Mesenchymal stem cell (in vitro differentiated cells and primary cell): ENCODE data around the gene NAP1L5. TPM values are rescaled to one million over a fixed set of nuclear protein-coding genes. Genes with fewer than 3 reads are reported as not detected.

Source experiments
- DNase-seq: peaks from one replicate; pipeline ENCODE4 v3.0.0-alpha.2; 2013
- H2AFZ ChIP-seq: one replicate; pipeline ENCODE4 v1.6.1; 2013; ENCODE audit warnings: low read depth, mild to moderate bottlenecking, control low read depth, inconsistent platforms, low read length, moderate library complexity
- H2AK5ac ChIP-seq: 2 replicates; pipeline ENCODE4 v1.6.1; 2013; ENCODE audit warnings: low read length, moderate library complexity, mild to moderate bottlenecking, inconsistent platforms; ENCODE audit not compliant: severe bottlenecking
- H2BK120ac ChIP-seq: one replicate; pipeline ENCODE4 v1.6.1; 2013; ENCODE audit warnings: low read depth, mild to moderate bottlenecking, inconsistent platforms, low read length, moderate library complexity
- H2BK12ac ChIP-seq, 2 experiments: one replicate each; pipeline ENCODE4 v1.6.1; 2013; ENCODE audit warnings: inconsistent platforms in 2 of 2, low read length in 2 of 2, mild to moderate bottlenecking in 2 of 2, moderate library complexity in 2 of 2, control low read depth in 1 of 2
- H2BK15ac ChIP-seq: one replicate; pipeline ENCODE4 v1.6.1; 2013; ENCODE audit warnings: mild to moderate bottlenecking, low read depth, inconsistent platforms; ENCODE audit not compliant: poor library complexity, severe bottlenecking
- H2BK5ac ChIP-seq: 2 replicates; pipeline ENCODE4 v1.6.1; 2013; ENCODE audit warnings: low read depth, mild to moderate bottlenecking, low read length, control low read depth, inconsistent platforms; ENCODE audit not compliant: poor library complexity, severe bottlenecking
- H3K14ac ChIP-seq, 2 experiments: one replicate each; pipeline ENCODE4 v1.6.1; 2013; ENCODE audit warnings: inconsistent platforms in 2 of 2, low read length in 2 of 2, control low read depth in 1 of 2, mild to moderate bottlenecking in 1 of 2, moderate library complexity in 1 of 2
- H3K18ac ChIP-seq, 2 experiments: one replicate each; pipeline ENCODE4 v1.6.1; 2013; ENCODE audit warnings: inconsistent platforms in 2 of 2, low read length in 2 of 2, control low read depth in 1 of 2, low read depth in 1 of 2, mild to moderate bottlenecking in 1 of 2
- H3K23ac ChIP-seq, 2 experiments: one replicate each; pipeline ENCODE4 v1.6.1; 2013; ENCODE audit warnings: inconsistent platforms in 2 of 2, low read length in 2 of 2, mild to moderate bottlenecking in 2 of 2, moderate library complexity in 2 of 2, control low read depth in 1 of 2
- H3K27ac ChIP-seq: 2 replicates; pipeline ENCODE4 v1.5.1; 2013; ENCODE audit warnings: mild to moderate bottlenecking, moderate library complexity, low read length, control low read depth, inconsistent platforms; ENCODE audit not compliant: poor library complexity, severe bottlenecking
- H3K27me3 ChIP-seq, 2 experiments: 2 replicates each; pipeline versions ENCODE4 v1.6.1 to v1.7.0; 2013; ENCODE audit warnings: low read length in 2 of 2, mild to moderate bottlenecking in 2 of 2, moderate library complexity in 2 of 2, control low read depth in 1 of 2, inconsistent platforms in 1 of 2; ENCODE audit not compliant: control insufficient read depth in 1 of 2, insufficient read depth in 1 of 2
- H3K36me3 ChIP-seq, 2 experiments: 2 replicates each; pipeline versions ENCODE4 v1.6.1 to v1.7.0; 2013; ENCODE audit warnings: low read length in 2 of 2, control low read depth in 1 of 2, inconsistent platforms in 1 of 2, low read depth in 1 of 2, mild to moderate bottlenecking in 1 of 2; ENCODE audit not compliant: insufficient read depth in 2 of 2, control insufficient read depth in 1 of 2
- H3K4ac ChIP-seq, 2 experiments: one replicate each; pipeline ENCODE4 v1.6.1; 2013; ENCODE audit warnings: inconsistent platforms in 2 of 2, low read length in 2 of 2, mild to moderate bottlenecking in 2 of 2, moderate library complexity in 2 of 2, control low read depth in 1 of 2, low read depth in 1 of 2
- H3K4me1 ChIP-seq: 2 replicates; pipeline ENCODE4 v1.6.1; 2013; ENCODE audit warnings: low read depth, low read length, control low read depth; ENCODE audit not compliant: control insufficient read depth, insufficient read depth
- H3K4me2 ChIP-seq: 2 replicates; pipeline ENCODE4 v1.6.1; 2013; ENCODE audit warnings: low read length, mild to moderate bottlenecking, inconsistent platforms; ENCODE audit not compliant: poor library complexity, severe bottlenecking
- H3K4me3 ChIP-seq, 2 experiments: 2 replicates each; pipeline versions ENCODE4 v1.5.1 to v1.7.0; 2013; ENCODE audit warnings: low read length in 2 of 2, mild to moderate bottlenecking in 2 of 2, control low read depth in 1 of 2, low read depth in 1 of 2; ENCODE audit not compliant: insufficient read depth in 1 of 2
- H3K79me1 ChIP-seq: replicated peaks from 2 replicates; pipeline ENCODE4 v1.6.1; 2013; ENCODE audit warnings: mild to moderate bottlenecking, control low read depth, low read length, inconsistent platforms; ENCODE audit not compliant: poor library complexity, severe bottlenecking
- H3K9ac ChIP-seq: 2 replicates; pipeline ENCODE4 v1.7.0; 2013; ENCODE audit warnings: mild to moderate bottlenecking, low read length, moderate library complexity
- H3K9me3 ChIP-seq: 2 replicates; pipeline ENCODE4 v1.7.0; 2013; ENCODE audit warnings: mild to moderate bottlenecking, low read length; ENCODE audit not compliant: control insufficient read depth
- H4K8ac ChIP-seq: one replicate; pipeline ENCODE4 v1.6.1; 2013; ENCODE audit warnings: inconsistent platforms, mild to moderate bottlenecking, low read length, moderate library complexity
- H4K91ac ChIP-seq: one replicate; pipeline ENCODE4 v1.6.1; 2013; ENCODE audit warnings: mild to moderate bottlenecking, low read length, inconsistent platforms
- whole genome bisulfite sequencing: methylation state at CpG from one replicate; pipeline ENCODE4 v1.1.7; 2013; ENCODE audit warnings: mixed read lengths; 5-methylcytosine and 5-hydroxymethylcytosine counted together
- polyA plus RNA-seq, 2 experiments: library from polyadenylated mRNA; stranded (reverse); fragments of 200-250 nt; gene quantifications; one replicate each; pipeline ENCODE4 v1.2.3, GENCODE V29; 2013

Gene NAP1L5
- 9.1 TPM for polyA plus RNA-seq (2013, experiment 1 of 2)
- 9.6 TPM for polyA plus RNA-seq (2013, experiment 2 of 2)

- H2BK15ac ChIP-seq = no peak within 1 kb of the TSS
- no peaks in the 10 kb centered on the region for H3K9me3 ChIP-seq
- H3K18ac ChIP-seq = peak within 1 kb of the TSS in 1 of 2 experiments; percentile 78
- H3K36me3 ChIP-seq = peaks cover 0 to 4% of the 10 kb centered on the region in 2 experiments
- peak within 1 kb of the TSS in 1 of 2 experiments; percentile 79 for H3K14ac ChIP-seq
- H3K4ac ChIP-seq = no peak within 1 kb of the TSS
- H3K4me1 ChIP-seq = no peaks in the 10 kb centered on the region
- H3K4me3 ChIP-seq = peak within 1 kb of the TSS; percentile 72 to 78
- H2AK5ac ChIP-seq = no peak within 1 kb of the TSS
- H3K23ac ChIP-seq = no peak within 1 kb of the TSS
- H3K27ac ChIP-seq = no peak within 1 kb of the TSS
- H4K8ac ChIP-seq = peak within 1 kb of the TSS; percentile 19
- H3K79me1 ChIP-seq = peaks cover 4% of the 10 kb centered on the region
- peak; percentile 76 for DNase-seq
- no peak within 1 kb of the TSS for H2BK120ac ChIP-seq
- no peak within 1 kb of the TSS for H4K91ac ChIP-seq
- WGBS = 65% methylated on average over 40 of the region's 40 CpGs
- H2AFZ ChIP-seq = peak within 1 kb of the TSS; percentile 37
- peak within 1 kb of the TSS; percentile 89 for H3K9ac ChIP-seq
- no peak within 1 kb of the TSS for H2BK5ac ChIP-seq
- H2BK12ac ChIP-seq = no peak within 1 kb of the TSS
- no peaks in the 10 kb centered on the region for H3K27me3 ChIP-seq
- H3K4me2 ChIP-seq = peak within 1 kb of the TSS; percentile 77
Observed at GRCh38 chr4:88697588-88698329, at the start of gene NAP1L5. NAP1L5 (minus strand) TSS chr4:88697829; CDS start chr4:88697754, 75 bp downstream.

- no peak for DNase-seq
- no peak overlapping the region for H2BK5ac ChIP-seq
Observed at GRCh38 chr4:88747351-88747750, 49.7 kb upstream of the NAP1L5 start.

GRCh38 chr4:88746206-88746605, 48.6 kb upstream of the NAP1L5 start:
- WGBS = 93% methylated on average over 5 of the region's 5 CpGs
- DNase-seq = no peak
- Histone ChIP-seq H2BK120ac (no peak overlapping the region), H2AFZ (no peak overlapping the region), H3K4me1 (peaks cover 2% of the 10 kb centered on the region), H3K23ac (no peak overlapping the region), H3K27me3 (no peaks in the 10 kb centered on the region), H2AK5ac (no peak overlapping the region), H3K4me3 (no peak overlapping the region), H3K9ac (peak overlapping the region; percentile 32), H2BK15ac (no peak overlapping the region), H3K4ac (no peak overlapping the region), H3K14ac (no peak overlapping the region), H3K18ac (no peak overlapping the region), H3K4me2 (no peak overlapping the region), H3K36me3 (peaks cover 17 to 56% of the 10 kb centered on the region in 2 experiments), H2BK12ac (no peak overlapping the region), H3K79me1 (no peaks in the 10 kb centered on the region), H4K91ac (no peak overlapping the region), H3K27ac (peak overlapping the region; percentile 5), H2BK5ac (no peak overlapping the region), H3K9me3 (no peaks in the 10 kb centered on the region), H4K8ac (no peak overlapping the region)

More at GRCh38 chr4:88747351-88747750, 49.7 kb upstream of the NAP1L5 start:
- peaks cover 2% of the 10 kb centered on the region for H3K4me1 ChIP-seq
- peaks cover 17 to 57% of the 10 kb centered on the region in 2 experiments for H3K36me3 ChIP-seq
- H2AK5ac ChIP-seq = no peak overlapping the region
- no peak overlapping the region for H3K23ac ChIP-seq
- no peak overlapping the region for H4K91ac ChIP-seq
- no peak overlapping the region for H3K14ac ChIP-seq
- no peak overlapping the region for H3K9ac ChIP-seq
- no peak overlapping the region for H2BK120ac ChIP-seq
- H2BK15ac ChIP-seq = no peak overlapping the region
- no peaks in the 10 kb centered on the region for H3K9me3 ChIP-seq
- no peak overlapping the region for H3K27ac ChIP-seq
- H3K18ac ChIP-seq = no peak overlapping the region
- no peaks in the 10 kb centered on the region for H3K27me3 ChIP-seq
- peak overlapping the region; percentile 13 for H4K8ac ChIP-seq
- no peak overlapping the region for H3K4ac ChIP-seq
- H2BK12ac ChIP-seq = no peak overlapping the region
- H3K4me3 ChIP-seq = no peak overlapping the region
- H3K4me2 ChIP-seq = no peak overlapping the region
- no peak overlapping the region for H2AFZ ChIP-seq
- 98% methylated on average over 7 of the region's 7 CpGs for WGBS
- H3K79me1 ChIP-seq = no peaks in the 10 kb centered on the region

- no peak overlapping the region for H3K23ac ChIP-seq
- H2BK15ac ChIP-seq = no peak overlapping the region
- H2BK12ac ChIP-seq = no peak overlapping the region
- H2BK120ac ChIP-seq = no peak overlapping the region
- H4K91ac ChIP-seq = no peak overlapping the region
- peak overlapping the region; percentile 93 for H2AK5ac ChIP-seq
- no peak overlapping the region for H2AFZ ChIP-seq
- H3K18ac ChIP-seq = no peak overlapping the region
- H3K4ac ChIP-seq = no peak overlapping the region
- H3K79me1 ChIP-seq = no peaks in the 10 kb centered on the region
- peak overlapping the region; percentile 41 for H3K27ac ChIP-seq
- no peak for DNase-seq
- H3K4me2 ChIP-seq = no peak overlapping the region
- peaks cover 17 to 58% of the 10 kb centered on the region in 2 experiments for H3K36me3 ChIP-seq
- H3K9me3 ChIP-seq = no peaks in the 10 kb centered on the region
- no peak overlapping the region for H4K8ac ChIP-seq
- peaks cover 2% of the 10 kb centered on the region for H3K4me1 ChIP-seq
- H3K27me3 ChIP-seq = no peaks in the 10 kb centered on the region
- no peak overlapping the region for H3K14ac ChIP-seq
- H3K9ac ChIP-seq = peak overlapping the region; percentile 32
- no peak overlapping the region for H3K4me3 ChIP-seq
- 100% methylated on average over 1 of the region's 1 CpG for WGBS
- no peak overlapping the region for H2BK5ac ChIP-seq
Observed at GRCh38 chr4:88745581-88746163, 48.0 kb upstream of the NAP1L5 start.
